GM23338 (cell line): ENCODE measurements around the gene EVC2. TPM values are rescaled to one million over a fixed set of nuclear protein-coding genes. Genes with fewer than 3 reads are reported as not detected.

Source experiments
- ATAC-seq: fragments of 200-7000 bp; cut with Tn5 transposase; 3 replicates; pipeline ENCODE4 v1.9.1; 2020
- DNase-seq: peaks from one replicate; pipeline ENCODE4 v3.0.0-alpha.2; 2015; ENCODE audit warnings: low spot score
- H2AFZ ChIP-seq: fragments of 200-600 bp; sonication (generic); 2 replicates; pipeline ENCODE4 v1.8.0; 2016; ENCODE audit warnings: antibody characterized with exemption, mild to moderate bottlenecking, moderate library complexity
- H3F3A ChIP-seq: fragments of 200-600 bp; sonication (generic); replicated peaks from 2 replicates; pipeline ENCODE4 v1.8.0; 2017; ENCODE audit warnings: antibody characterized with exemption, mixed run types, low read depth
- H3K27ac ChIP-seq: fragments of 200-600 bp; sonication (generic); 2 replicates; pipeline ENCODE4 v1.6.1; 2016; ENCODE audit warnings: low read depth
- H3K27me3 ChIP-seq: fragments of 200-600 bp; sonication (generic); 2 replicates; pipeline ENCODE4 v1.8.0; 2016; ENCODE audit warnings: mild to moderate bottlenecking, mixed run types, moderate library complexity; ENCODE audit not compliant: insufficient read depth
- H3K36me3 ChIP-seq: fragments of 200-600 bp; sonication (generic); 2 replicates; pipeline ENCODE4 v1.8.0; 2016; ENCODE audit warnings: mild to moderate bottlenecking; ENCODE audit not compliant: insufficient read depth
- H3K4me1 ChIP-seq: fragments of 200-600 bp; sonication (generic); 2 replicates; pipeline ENCODE4 v1.8.0; 2016; ENCODE audit warnings: mild to moderate bottlenecking, moderate library complexity; ENCODE audit not compliant: insufficient read depth
- H3K4me2 ChIP-seq: fragments of 200-600 bp; sonication (generic); 2 replicates; pipeline ENCODE4 v1.7.1; 2017; ENCODE audit warnings: mixed run types
- H3K4me3 ChIP-seq: fragments of 200-600 bp; sonication (generic); 2 replicates; pipeline ENCODE4 v1.6.1; 2016; ENCODE audit warnings: mixed run types
- H3K79me2 ChIP-seq: fragments of 200-600 bp; sonication (generic); replicated peaks from 2 replicates; pipeline ENCODE4 v1.8.0; 2017; ENCODE audit warnings: mild to moderate bottlenecking; ENCODE audit not compliant: insufficient read depth
- H3K9me2 ChIP-seq: fragments of 200-600 bp; sonication (generic); 2 replicates; pipeline ENCODE4 v1.8.0; 2017; ENCODE audit not compliant: insufficient read depth
- H4K20me1 ChIP-seq: fragments of 200-600 bp; sonication (generic); replicated peaks from 2 replicates; pipeline ENCODE4 v1.8.0; 2017; ENCODE audit warnings: mild to moderate bottlenecking; ENCODE audit not compliant: insufficient read depth
- H3K27ac Mint-ChIP-seq: 2 replicates; pipeline ENCODE4 v1.8.0; 2020; ENCODE audit warnings: inconsistent platforms, mild to moderate bottlenecking, moderate library complexity, mixed read lengths
- H3K27me3 Mint-ChIP-seq: 3 replicates; pipeline ENCODE4 v1.8.0; 2022; ENCODE audit warnings: low read depth, mild to moderate bottlenecking, moderate library complexity, mixed read lengths, inconsistent platforms; ENCODE audit not compliant: insufficient read depth, poor library complexity
- H3K36me3 Mint-ChIP-seq: 3 replicates; pipeline ENCODE4 v1.8.0; 2021; ENCODE audit warnings: low read depth, mild to moderate bottlenecking, inconsistent platforms, moderate library complexity, mixed read lengths
- H3K4me1 Mint-ChIP-seq: 3 replicates; pipeline ENCODE4 v1.8.0; 2020; ENCODE audit warnings: mild to moderate bottlenecking, inconsistent platforms, mixed read lengths
- H3K4me3 Mint-ChIP-seq: 3 replicates; pipeline ENCODE4 v1.8.0; 2021; ENCODE audit warnings: moderate library complexity, mild to moderate bottlenecking, inconsistent platforms, mixed read lengths
- H3K9me3 Mint-ChIP-seq: 3 replicates; pipeline ENCODE4 v1.8.0; 2020; ENCODE audit warnings: moderate library complexity, mild to moderate bottlenecking, inconsistent platforms, mixed read lengths
- CREB1 ChIP-seq: fragments of 250-450 bp; sonication (Bioruptor Pico); IDR thresholded peaks from 2 replicates; pipeline ENCODE4 v1.5.0; 2020; ENCODE audit warnings: low read depth, mild to moderate bottlenecking, moderate library complexity
- EZH2 ChIP-seq: fragments of 200-600 bp; sonication (generic); IDR thresholded peaks from one replicate; pipeline ENCODE4 v1.8.0; 2017; ENCODE audit warnings: antibody characterized with exemption, mild to moderate bottlenecking, low read depth; ENCODE audit not compliant: unreplicated experiment
- EZH2phosphoT487 ChIP-seq: fragments of 200-600 bp; sonication (generic); IDR thresholded peaks from one replicate; pipeline ENCODE4 v1.8.1; 2018; ENCODE audit warnings: antibody characterized with exemption; ENCODE audit not compliant: unreplicated experiment
- JUNB ChIP-seq: IDR thresholded peaks from one replicate; pipeline ENCODE4 v1.6.1; 2016; ENCODE audit warnings: antibody characterized with exemption; ENCODE audit not compliant: unreplicated experiment
- NANOG ChIP-seq: IDR thresholded peaks from 2 replicates; pipeline ENCODE4 v1.6.1; 2016; ENCODE audit warnings: antibody characterized with exemption, borderline replicate concordance
- POLR2AphosphoS5 ChIP-seq: IDR thresholded peaks from 2 replicates; pipeline ENCODE4 v1.6.1; 2016; ENCODE audit warnings: antibody characterized with exemption, low read depth
- STAT1 ChIP-seq: IDR thresholded peaks from one replicate; pipeline ENCODE4 v1.6.1; 2016; ENCODE audit warnings: antibody characterized with exemption; ENCODE audit not compliant: unreplicated experiment
- ZNF114 ChIP-seq: fragments of 250-450 bp; sonication (Bioruptor Pico); IDR thresholded peaks from 2 replicates; pipeline ENCODE4 v1.5.0; 2020; ENCODE audit warnings: mild to moderate bottlenecking, moderate library complexity
- ZNF331 ChIP-seq: fragments of 250-450 bp; sonication (Bioruptor Pico); IDR thresholded peaks from 2 replicates; pipeline ENCODE4 v1.5.0; 2020; ENCODE audit warnings: low read depth, mild to moderate bottlenecking, moderate library complexity
- polyA plus RNA-seq: library from polyadenylated mRNA; unstranded; fragments of >200 nt; fragmentation: Nextera tagmentation; extraction: Ambion mirVana; gene quantifications from 2 replicates; pipeline ENCODE4 v1.2.1, GENCODE V29; 2016
- total RNA-seq: library from RNA; depleted of rRNA; stranded (reverse); fragments of >200 nt; shearing (Covaris generic); gene quantifications from 2 replicates; pipeline ENCODE4 v1.2.3, GENCODE V29; 2014
- TF ChIP-seq, protein P1 (sequence below): IDR thresholded peaks from one replicate; pipeline ENCODE4 v1.6.1; 2018; ENCODE audit warnings: antibody characterized with exemption; ENCODE audit not compliant: unreplicated experiment
- TF ChIP-seq, protein P2 (sequence below): fragments of 250-450 bp; sonication (Bioruptor Pico); IDR thresholded peaks from 2 replicates; pipeline ENCODE4 v1.5.0; 2020; ENCODE audit warnings: mild to moderate bottlenecking, moderate library complexity
- TF ChIP-seq, protein P3 (sequence below): IDR thresholded peaks from 2 replicates; pipeline ENCODE4 v1.6.1; 2016; ENCODE audit warnings: antibody characterized with exemption

EVC2 gene
- total and polyA plus RNA-seq, 2 experiments from 2014 or later: 3.4 to 11.5 TPM

DNA sequence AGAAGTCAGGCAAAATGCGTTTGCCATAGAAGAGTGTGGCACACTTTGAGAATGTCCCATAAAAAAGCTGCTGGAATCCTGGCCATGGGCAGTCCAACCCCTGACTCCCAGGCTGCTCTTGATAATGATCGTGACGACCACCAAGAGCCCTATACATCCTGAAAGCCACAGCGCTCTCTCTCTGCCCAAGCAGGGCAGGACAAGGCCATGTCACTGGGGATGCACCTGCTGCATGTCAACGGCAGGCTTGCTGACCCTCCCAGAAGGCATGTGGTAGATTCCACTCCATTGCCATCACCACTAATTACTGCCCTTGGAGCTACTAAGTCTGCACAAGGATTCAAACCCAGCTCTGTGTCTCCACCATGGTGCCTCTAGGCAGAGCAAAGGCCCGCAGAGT, 144.5 kb downstream of the EVC2 start (continued):
- TF ChIP-seq, protein P1, sequence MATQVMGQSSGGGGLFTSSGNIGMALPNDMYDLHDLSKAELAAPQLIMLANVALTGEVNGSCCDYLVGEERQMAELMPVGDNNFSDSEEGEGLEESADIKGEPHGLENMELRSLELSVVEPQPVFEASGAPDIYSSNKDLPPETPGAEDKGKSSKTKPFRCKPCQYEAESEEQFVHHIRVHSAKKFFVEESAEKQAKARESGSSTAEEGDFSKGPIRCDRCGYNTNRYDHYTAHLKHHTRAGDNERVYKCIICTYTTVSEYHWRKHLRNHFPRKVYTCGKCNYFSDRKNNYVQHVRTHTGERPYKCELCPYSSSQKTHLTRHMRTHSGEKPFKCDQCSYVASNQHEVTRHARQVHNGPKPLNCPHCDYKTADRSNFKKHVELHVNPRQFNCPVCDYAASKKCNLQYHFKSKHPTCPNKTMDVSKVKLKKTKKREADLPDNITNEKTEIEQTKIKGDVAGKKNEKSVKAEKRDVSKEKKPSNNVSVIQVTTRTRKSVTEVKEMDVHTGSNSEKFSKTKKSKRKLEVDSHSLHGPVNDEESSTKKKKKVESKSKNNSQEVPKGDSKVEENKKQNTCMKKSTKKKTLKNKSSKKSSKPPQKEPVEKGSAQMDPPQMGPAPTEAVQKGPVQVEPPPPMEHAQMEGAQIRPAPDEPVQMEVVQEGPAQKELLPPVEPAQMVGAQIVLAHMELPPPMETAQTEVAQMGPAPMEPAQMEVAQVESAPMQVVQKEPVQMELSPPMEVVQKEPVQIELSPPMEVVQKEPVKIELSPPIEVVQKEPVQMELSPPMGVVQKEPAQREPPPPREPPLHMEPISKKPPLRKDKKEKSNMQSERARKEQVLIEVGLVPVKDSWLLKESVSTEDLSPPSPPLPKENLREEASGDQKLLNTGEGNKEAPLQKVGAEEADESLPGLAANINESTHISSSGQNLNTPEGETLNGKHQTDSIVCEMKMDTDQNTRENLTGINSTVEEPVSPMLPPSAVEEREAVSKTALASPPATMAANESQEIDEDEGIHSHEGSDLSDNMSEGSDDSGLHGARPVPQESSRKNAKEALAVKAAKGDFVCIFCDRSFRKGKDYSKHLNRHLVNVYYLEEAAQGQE: no peak

GRCh38 chr4:5562476-5562875, 145.9 kb downstream of the EVC2 start:
- H3K36me3 ChIP-seq: no peaks in the 10 kb centered on the region
- no peaks in the 10 kb centered on the region for H3K79me2 ChIP-seq
- ATAC-seq: no peak
- DNase-seq: no peak
- no peak overlapping the region for H3K27ac ChIP-seq
- H3K27ac Mint-ChIP-seq: no peak overlapping the region
- 0 out of 3 replicates have a peak, but pooled peaks cover under 1% of the 10 kb centered on the region for H3K9me3 Mint-ChIP-seq
- no peak overlapping the region for H3K4me3 Mint-ChIP-seq
- H3K36me3 Mint-ChIP-seq: peaks cover 2% of the 10 kb centered on the region; the same call in 2 of the 3 replicates
- H3K4me1 Mint-ChIP-seq: no peaks in the 10 kb centered on the region
- H4K20me1 ChIP-seq: no peaks in the 10 kb centered on the region
- no peak overlapping the region for H3K4me3 ChIP-seq
- H3K9me2 ChIP-seq: no peaks in the 10 kb centered on the region
- no peaks in the 10 kb centered on the region for H3K4me1 ChIP-seq
- no peaks in the 10 kb centered on the region for H3K27me3 ChIP-seq
- H3K4me2 ChIP-seq: no peak overlapping the region
- no peaks in the 10 kb centered on the region for H3F3A ChIP-seq
- peaks cover 2% of the 10 kb centered on the region for H3K27me3 Mint-ChIP-seq
- no peak overlapping the region for H2AFZ ChIP-seq
- TF ChIP-seq, protein P2, sequence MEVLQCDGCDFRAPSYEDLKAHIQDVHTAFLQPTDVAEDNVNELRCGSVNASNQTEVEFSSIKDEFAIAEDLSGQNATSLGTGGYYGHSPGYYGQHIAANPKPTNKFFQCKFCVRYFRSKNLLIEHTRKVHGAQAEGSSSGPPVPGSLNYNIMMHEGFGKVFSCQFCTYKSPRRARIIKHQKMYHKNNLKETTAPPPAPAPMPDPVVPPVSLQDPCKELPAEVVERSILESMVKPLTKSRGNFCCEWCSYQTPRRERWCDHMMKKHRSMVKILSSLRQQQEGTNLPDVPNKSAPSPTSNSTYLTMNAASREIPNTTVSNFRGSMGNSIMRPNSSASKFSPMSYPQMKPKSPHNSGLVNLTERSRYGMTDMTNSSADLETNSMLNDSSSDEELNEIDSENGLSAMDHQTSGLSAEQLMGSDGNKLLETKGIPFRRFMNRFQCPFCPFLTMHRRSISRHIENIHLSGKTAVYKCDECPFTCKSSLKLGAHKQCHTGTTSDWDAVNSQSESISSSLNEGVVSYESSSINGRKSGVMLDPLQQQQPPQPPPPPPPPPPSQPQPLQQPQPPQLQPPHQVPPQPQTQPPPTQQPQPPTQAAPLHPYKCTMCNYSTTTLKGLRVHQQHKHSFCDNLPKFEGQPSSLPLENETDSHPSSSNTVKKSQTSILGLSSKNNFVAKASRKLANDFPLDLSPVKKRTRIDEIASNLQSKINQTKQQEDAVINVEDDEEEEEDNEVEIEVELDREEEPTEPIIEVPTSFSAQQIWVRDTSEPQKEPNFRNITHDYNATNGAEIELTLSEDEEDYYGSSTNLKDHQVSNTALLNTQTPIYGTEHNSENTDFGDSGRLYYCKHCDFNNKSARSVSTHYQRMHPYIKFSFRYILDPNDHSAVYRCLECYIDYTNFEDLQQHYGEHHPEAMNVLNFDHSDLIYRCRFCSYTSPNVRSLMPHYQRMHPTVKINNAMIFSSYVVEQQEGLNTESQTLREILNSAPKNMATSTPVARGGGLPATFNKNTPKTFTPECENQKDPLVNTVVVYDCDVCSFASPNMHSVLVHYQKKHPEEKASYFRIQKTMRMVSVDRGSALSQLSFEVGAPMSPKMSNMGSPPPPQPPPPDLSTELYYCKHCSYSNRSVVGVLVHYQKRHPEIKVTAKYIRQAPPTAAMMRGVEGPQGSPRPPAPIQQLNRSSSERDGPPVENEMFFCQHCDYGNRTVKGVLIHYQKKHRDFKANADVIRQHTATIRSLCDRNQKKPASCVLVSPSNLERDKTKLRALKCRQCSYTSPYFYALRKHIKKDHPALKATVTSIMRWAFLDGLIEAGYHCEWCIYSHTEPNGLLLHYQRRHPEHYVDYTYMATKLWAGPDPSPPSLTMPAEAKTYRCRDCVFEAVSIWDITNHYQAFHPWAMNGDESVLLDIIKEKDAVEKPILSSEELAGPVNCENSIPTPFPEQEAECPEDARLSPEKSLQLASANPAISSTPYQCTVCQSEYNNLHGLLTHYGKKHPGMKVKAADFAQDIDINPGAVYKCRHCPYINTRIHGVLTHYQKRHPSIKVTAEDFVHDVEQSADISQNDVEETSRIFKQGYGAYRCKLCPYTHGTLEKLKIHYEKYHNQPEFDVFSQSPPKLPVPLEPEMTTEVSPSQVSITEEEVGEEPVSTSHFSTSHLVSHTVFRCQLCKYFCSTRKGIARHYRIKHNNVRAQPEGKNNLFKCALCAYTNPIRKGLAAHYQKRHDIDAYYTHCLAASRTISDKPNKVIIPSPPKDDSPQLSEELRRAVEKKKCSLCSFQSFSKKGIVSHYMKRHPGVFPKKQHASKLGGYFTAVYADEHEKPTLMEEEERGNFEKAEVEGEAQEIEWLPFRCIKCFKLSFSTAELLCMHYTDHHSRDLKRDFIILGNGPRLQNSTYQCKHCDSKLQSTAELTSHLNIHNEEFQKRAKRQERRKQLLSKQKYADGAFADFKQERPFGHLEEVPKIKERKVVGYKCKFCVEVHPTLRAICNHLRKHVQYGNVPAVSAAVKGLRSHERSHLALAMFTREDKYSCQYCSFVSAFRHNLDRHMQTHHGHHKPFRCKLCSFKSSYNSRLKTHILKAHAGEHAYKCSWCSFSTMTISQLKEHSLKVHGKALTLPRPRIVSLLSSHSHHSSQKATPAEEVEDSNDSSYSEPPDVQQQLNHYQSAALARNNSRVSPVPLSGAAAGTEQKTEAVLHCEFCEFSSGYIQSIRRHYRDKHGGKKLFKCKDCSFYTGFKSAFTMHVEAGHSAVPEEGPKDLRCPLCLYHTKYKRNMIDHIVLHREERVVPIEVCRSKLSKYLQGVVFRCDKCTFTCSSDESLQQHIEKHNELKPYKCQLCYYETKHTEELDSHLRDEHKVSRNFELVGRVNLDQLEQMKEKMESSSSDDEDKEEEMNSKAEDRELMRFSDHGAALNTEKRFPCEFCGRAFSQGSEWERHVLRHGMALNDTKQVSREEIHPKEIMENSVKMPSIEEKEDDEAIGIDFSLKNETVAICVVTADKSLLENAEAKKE (CRISPR knock-in tag): no peak
- TF ChIP-seq STAT1: no peak
- no peak for TF ChIP-seq ZNF114 (CRISPR knock-in tag)
- no peak for TF ChIP-seq JUNB
- no peak for TF ChIP-seq POLR2AphosphoS5
- no peak for TF ChIP-seq EZH2
- no peak for TF ChIP-seq CREB1 (CRISPR knock-in tag)
- TF ChIP-seq NANOG: no peak
- TF ChIP-seq, protein P1: no peak
- no peak for TF ChIP-seq ZNF331 (CRISPR knock-in tag)
- TF ChIP-seq EZH2phosphoT487: no peak
- TF ChIP-seq, protein P3, sequence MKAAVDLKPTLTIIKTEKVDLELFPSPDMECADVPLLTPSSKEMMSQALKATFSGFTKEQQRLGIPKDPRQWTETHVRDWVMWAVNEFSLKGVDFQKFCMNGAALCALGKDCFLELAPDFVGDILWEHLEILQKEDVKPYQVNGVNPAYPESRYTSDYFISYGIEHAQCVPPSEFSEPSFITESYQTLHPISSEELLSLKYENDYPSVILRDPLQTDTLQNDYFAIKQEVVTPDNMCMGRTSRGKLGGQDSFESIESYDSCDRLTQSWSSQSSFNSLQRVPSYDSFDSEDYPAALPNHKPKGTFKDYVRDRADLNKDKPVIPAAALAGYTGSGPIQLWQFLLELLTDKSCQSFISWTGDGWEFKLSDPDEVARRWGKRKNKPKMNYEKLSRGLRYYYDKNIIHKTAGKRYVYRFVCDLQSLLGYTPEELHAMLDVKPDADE: no peak
